Ovary (tissue), 9 donors: ENCODE data around the gene SLC25A18. TPM values are rescaled to one million over a fixed set of nuclear protein-coding genes. Genes with fewer than 3 reads are reported as not detected.

ENCODE experiments used
- DNase-seq, 5 donors: peaks; one replicate each; pipeline ENCODE4 v3.0.0-alpha.2; 2019 to 2020
- H3K27ac ChIP-seq, 2 donors: fragments of 200-600 bp; one replicate each; pipeline versions ENCODE4 v1.5.1 to v1.8.0; 2019 to 2022
- H3K27me3 ChIP-seq: fragments of 200-600 bp; one replicate; pipeline ENCODE4 v1.8.0; 2022
- H3K36me3 ChIP-seq: fragments of 200-600 bp; sonication (generic); one replicate; pipeline ENCODE4 v1.5.1; 2019
- H3K4me1 ChIP-seq: one replicate; pipeline ENCODE4 v1.8.1; 2013; ENCODE audit warnings: mild to moderate bottlenecking, moderate library complexity; ENCODE audit not compliant: insufficient read depth
- H3K4me3 ChIP-seq: fragments of 200-600 bp; sonication (generic); one replicate; pipeline ENCODE4 v1.5.1; 2017
- H3K9me3 ChIP-seq, 2 donors: fragments of 200-600 bp in 1 of 2; sonication (generic) in 1 of 2; one replicate each; pipeline versions ENCODE4 v1.5.1 to v1.8.1; 2013 to 2019; ENCODE audit warnings: mild to moderate bottlenecking in 1 of 2, moderate library complexity in 1 of 2
- EP300 ChIP-seq: sonication (generic); formaldehyde crosslinking; IDR thresholded peaks from one replicate; pipeline ENCODE4 v1.6.1; 2017; ENCODE audit warnings: antibody characterized with exemption
- POLR2A ChIP-seq: fragments of 450-650 bp; IDR thresholded peaks from one replicate; pipeline ENCODE4 v1.6.1; 2017; ENCODE audit warnings: antibody characterized with exemption, mild to moderate bottlenecking, moderate library complexity
- WGBS, 3 donors: extraction: QIAGEN DNeasy Blood & Tissue Kit in 1 of 3; methylation state at CpG; one replicate each; pipeline versions ENCODE4 v1.1.5 to v1.1.7; 2013 to 2017; 5-methylcytosine and 5-hydroxymethylcytosine counted together
- intact Hi-C, 4 donors: fragments of 100-400 bp; cut with DNase I; formaldehyde crosslinking; loops; one replicate each; pipeline versions ENCODE4 v1.11.0 to v1.15.1; 2022 to 2023
- polyA plus RNA-seq, 2 donors: library from polyadenylated mRNA; stranded (reverse); fragments of 200-250 nt in 1 of 2; fragments of 350-450 nt in 1 of 2; fragmentation: Illumina TruSeq in 1 of 2; extraction: RNeasy Lipid Tissue Mini Kit (QIAGEN cat#74804) in 1 of 2; gene quantifications; one replicate each; pipeline ENCODE4 v1.2.3, GENCODE V29; 2013 to 2014
- total RNA-seq, 7 donors: library from RNA; depleted of rRNA in 2 of 7; stranded (reverse); fragments of >200 nt in 2 of 7; fragmentation: NEBNext Ultra II Directional in 3 of 7; extraction: Animal tissue kit (Norgen Biotek cat#: 25700) in 3 of 7; gene quantifications; one replicate each; pipeline versions ENCODE4 v1.1.0 to v1.2.4, GENCODE V29; 2016 to 2023
- TF ChIP-seq, protein P1 (sequence below), 3 donors: fragments of 450-650 bp in 2 of 3; fragments of 200-600 bp in 1 of 3; IDR thresholded peaks; one replicate each; pipeline versions ENCODE4 v1.5.1 to v1.8.0; 2016 to 2022; ENCODE audit warnings: antibody characterized with exemption in 3 of 3, mild to moderate bottlenecking in 1 of 3
- donor health status: DM: no; HTN: no; CAD: no; lungs with moderate emphysema.
- donor health status: DM: no; HTN: no; CAD: no.
- donor health status: Bipolar disorder and iron deficiency.
- donor health status: DM: yes; HTN: yes; CAD: no.
- donor health status: DM: no; HTN: no; CAD: no.
- donor health status: DM: yes; HTN: yes; CAD: no.

SLC25A18 gene
- total and polyA plus RNA-seq, 9 donors: 0.41 to 2.8 (median 1.3) TPM

- 62 to 80% (median 75%) methylated on average over 10 of the region's 10 CpGs for WGBS, 3 donors
- Histone ChIP-seq H3K9me3 (no peaks in the 10 kb centered on the region), H3K27me3 (no peaks in the 10 kb centered on the region), H3K4me3 (no peak overlapping the region), H3K36me3 (no peaks in the 10 kb centered on the region), H3K27ac (no peak overlapping the region), H3K4me1 (no peaks in the 10 kb centered on the region)
- no peak for DNase-seq
- TF ChIP-seq, protein P1, sequence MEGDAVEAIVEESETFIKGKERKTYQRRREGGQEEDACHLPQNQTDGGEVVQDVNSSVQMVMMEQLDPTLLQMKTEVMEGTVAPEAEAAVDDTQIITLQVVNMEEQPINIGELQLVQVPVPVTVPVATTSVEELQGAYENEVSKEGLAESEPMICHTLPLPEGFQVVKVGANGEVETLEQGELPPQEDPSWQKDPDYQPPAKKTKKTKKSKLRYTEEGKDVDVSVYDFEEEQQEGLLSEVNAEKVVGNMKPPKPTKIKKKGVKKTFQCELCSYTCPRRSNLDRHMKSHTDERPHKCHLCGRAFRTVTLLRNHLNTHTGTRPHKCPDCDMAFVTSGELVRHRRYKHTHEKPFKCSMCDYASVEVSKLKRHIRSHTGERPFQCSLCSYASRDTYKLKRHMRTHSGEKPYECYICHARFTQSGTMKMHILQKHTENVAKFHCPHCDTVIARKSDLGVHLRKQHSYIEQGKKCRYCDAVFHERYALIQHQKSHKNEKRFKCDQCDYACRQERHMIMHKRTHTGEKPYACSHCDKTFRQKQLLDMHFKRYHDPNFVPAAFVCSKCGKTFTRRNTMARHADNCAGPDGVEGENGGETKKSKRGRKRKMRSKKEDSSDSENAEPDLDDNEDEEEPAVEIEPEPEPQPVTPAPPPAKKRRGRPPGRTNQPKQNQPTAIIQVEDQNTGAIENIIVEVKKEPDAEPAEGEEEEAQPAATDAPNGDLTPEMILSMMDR (IDR thresholded peaks at IDR 0.05): no peak
- no peak for TF ChIP-seq EP300
- no peak for TF ChIP-seq POLR2A
- intact Hi-C loops: no loop called here
Observed at GRCh38 chr22:17523925-17524324, 39.4 kb upstream of the SLC25A18 start.

GRCh38 chr22:17536269-17536668 lies 27.0 kb upstream of the SLC25A18 start:
- Histone ChIP-seq H3K27ac (no peak overlapping the region), H3K27me3 (no peaks in the 10 kb centered on the region), H3K4me1 (no peaks in the 10 kb centered on the region), H3K36me3 (no peaks in the 10 kb centered on the region), H3K4me3 (no peak overlapping the region), H3K9me3 (no peaks in the 10 kb centered on the region)
- intact Hi-C loops: no loop called here
- DNase-seq: no peak
- no peak for TF ChIP-seq POLR2A
- TF ChIP-seq, protein P1 (IDR thresholded peaks at IDR 0.05): no peak
- TF ChIP-seq EP300: no peak
- 66 to 75% (median 68%) methylated on average over 5 of the region's 5 CpGs for WGBS, 3 donors

GRCh38 chr22:17537155-17537554 lies 26.1 kb upstream of the SLC25A18 start:
- no peaks in the 10 kb centered on the region for H3K36me3 ChIP-seq
- no peaks in the 10 kb centered on the region for H3K4me1 ChIP-seq
- no peaks in the 10 kb centered on the region for H3K27me3 ChIP-seq
- intact Hi-C loops: no loop called here
- no peak for DNase-seq
- WGBS, 3 donors: 92 to 98% (median 96%) methylated on average over 2 of the region's 2 CpGs
- no peak overlapping the region for H3K4me3 ChIP-seq
- no peak overlapping the region for H3K27ac ChIP-seq
- no peaks in the 10 kb centered on the region for H3K9me3 ChIP-seq
- TF ChIP-seq, protein P1 (IDR thresholded peaks at IDR 0.05): no peak
- no peak for TF ChIP-seq POLR2A
- no peak for TF ChIP-seq EP300

DNA sequence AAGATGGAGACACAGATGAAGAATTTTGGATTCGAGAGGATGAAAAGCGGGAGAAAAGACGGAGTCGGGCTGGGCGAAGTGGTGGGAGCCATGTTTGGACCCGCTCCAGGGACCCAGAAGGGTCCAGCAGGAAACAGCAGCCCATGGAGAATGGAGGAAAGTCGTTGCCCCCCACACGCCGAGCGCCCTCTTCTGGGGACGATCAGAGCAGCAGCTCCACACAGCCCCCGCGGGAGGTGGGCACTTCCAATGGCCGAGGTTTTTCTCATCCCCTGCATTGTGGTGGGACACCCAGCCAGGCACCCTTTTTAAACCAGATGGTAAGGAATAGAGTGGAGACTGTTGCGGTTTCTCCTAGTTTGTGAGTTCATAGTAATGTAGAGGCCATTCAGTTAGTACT lies 22.8 kb upstream of the SLC25A18 start:
- H3K4me1 ChIP-seq: no peaks in the 10 kb centered on the region
- H3K4me3 ChIP-seq: no peak overlapping the region
- WGBS, 3 donors: 86 to 88% (median 86%) methylated on average over 15 of the region's 15 CpGs
- intact Hi-C loops: no loop called here
- no peaks in the 10 kb centered on the region for H3K36me3 ChIP-seq
- DNase-seq: no peak
- no peaks in the 10 kb centered on the region for H3K27me3 ChIP-seq
- no peak for TF ChIP-seq EP300
- TF ChIP-seq, protein P1 (IDR thresholded peaks at IDR 0.05): no peak
- no peak for TF ChIP-seq POLR2A
- H3K27ac ChIP-seq: no peak overlapping the region
- no peaks in the 10 kb centered on the region for H3K9me3 ChIP-seq

DNA sequence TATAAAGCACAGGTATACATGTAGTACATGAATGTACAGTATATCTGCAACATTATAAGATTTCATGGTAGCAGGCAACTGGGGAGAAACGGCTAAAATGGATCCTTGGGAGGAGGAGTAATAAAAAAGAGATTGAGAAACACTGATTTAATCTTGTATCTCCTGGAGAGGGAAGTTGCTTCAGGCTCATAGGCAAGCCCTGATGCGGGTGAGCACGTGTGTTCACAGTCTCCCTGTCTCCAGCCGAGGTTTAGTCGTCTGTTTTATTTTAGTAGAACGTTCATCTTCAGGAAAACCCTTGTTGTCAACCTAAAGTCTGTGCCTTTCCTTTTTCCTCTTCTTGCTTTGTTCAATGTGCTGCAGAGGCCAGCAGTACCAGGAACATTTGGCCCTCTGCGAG lies 21.8 kb upstream of the SLC25A18 start:
- intact Hi-C loops: no loop called here
- WGBS, 3 donors: 84 to 87% (median 87%) methylated on average over 7 of the region's 7 CpGs
- Histone ChIP-seq H3K27me3 (no peaks in the 10 kb centered on the region), H3K9me3 (no peaks in the 10 kb centered on the region), H3K4me3 (no peak overlapping the region), H3K27ac (no peak overlapping the region), H3K36me3 (no peaks in the 10 kb centered on the region), H3K4me1 (no peaks in the 10 kb centered on the region)
- DNase-seq: no peak
- TF ChIP-seq POLR2A: no peak
- TF ChIP-seq, protein P1 (IDR thresholded peaks at IDR 0.05): no peak
